Mononuclear cell (primary cell): ENCODE measurements around the gene BAHD1. TPM values are rescaled to one million over a fixed set of nuclear protein-coding genes. Genes with fewer than 3 reads are reported as not detected.

Source experiments
- H3K27me3 ChIP-seq: 2 replicates; pipeline ENCODE4 v1.6.0; 2011; ENCODE audit warnings: low read length, control low read depth; ENCODE audit not compliant: insufficient read depth
- H3K4me1 ChIP-seq: 2 replicates; pipeline ENCODE4 v1.5.1; 2011; ENCODE audit warnings: mild to moderate bottlenecking, low read length, control low read depth; ENCODE audit not compliant: insufficient read depth
- H3K4me3 ChIP-seq: 2 replicates; pipeline ENCODE4 v1.5.1; 2011; ENCODE audit warnings: mild to moderate bottlenecking, low read length, moderate library complexity
- H3K9me3 ChIP-seq: 2 replicates; pipeline ENCODE4 v1.5.1; 2011; ENCODE audit warnings: low read depth, mild to moderate bottlenecking, control low read depth, low read length
- total RNA-seq: library from RNA; depleted of rRNA; stranded (reverse); fragments of >200 nt; gene quantifications from one replicate; pipeline ENCODE4 v1.2.3, GENCODE V29; 2012

BAHD1 gene
- total RNA-seq, 1 donor, result 13.9 TPM

- H3K4me3 ChIP-seq, result no peak overlapping the region
- no peaks in the 10 kb centered on the region for H3K9me3 ChIP-seq
- H3K27me3 ChIP-seq, result peaks cover 43% of the 10 kb centered on the region
- peaks cover 33% of the 10 kb centered on the region for H3K4me1 ChIP-seq
Observed at GRCh38 chr15:40436892-40437751, 3.6 kb upstream of the BAHD1 start.

- peaks cover 40% of the 10 kb centered on the region for H3K4me1 ChIP-seq
- H3K27me3 ChIP-seq, result peaks cover 43% of the 10 kb centered on the region
- no peaks in the 10 kb centered on the region for H3K9me3 ChIP-seq
- H3K4me3 ChIP-seq, result no peak overlapping the region
Observed at GRCh38 chr15:40437752-40438687, 2.7 kb upstream of the BAHD1 start.

DNA sequence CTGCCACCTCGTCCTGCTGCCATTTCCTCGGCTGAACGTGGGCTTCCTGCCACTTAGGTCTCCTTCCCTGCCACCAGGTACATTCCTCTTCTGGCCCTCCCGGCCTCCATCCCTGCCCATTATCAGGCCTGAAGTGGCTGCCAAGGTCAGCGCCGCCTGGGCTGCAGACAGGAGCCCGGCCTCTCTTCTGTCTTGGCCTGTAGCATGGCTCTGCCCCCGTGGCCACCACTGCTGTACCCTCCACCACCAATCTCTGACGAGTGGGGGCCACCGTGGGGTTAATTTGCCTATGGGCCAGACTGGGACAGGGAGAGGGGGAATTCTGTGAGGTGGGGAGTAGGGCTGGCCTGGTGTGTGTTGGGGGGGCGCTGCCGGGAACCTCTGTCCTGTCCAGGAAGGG, 2.0 kb upstream of the BAHD1 start:
- peaks cover 43% of the 10 kb centered on the region for H3K27me3 ChIP-seq
- peaks cover 47% of the 10 kb centered on the region for H3K4me1 ChIP-seq
- H3K4me3 ChIP-seq, result no peak overlapping the region
- H3K9me3 ChIP-seq, result no peaks in the 10 kb centered on the region

DNA sequence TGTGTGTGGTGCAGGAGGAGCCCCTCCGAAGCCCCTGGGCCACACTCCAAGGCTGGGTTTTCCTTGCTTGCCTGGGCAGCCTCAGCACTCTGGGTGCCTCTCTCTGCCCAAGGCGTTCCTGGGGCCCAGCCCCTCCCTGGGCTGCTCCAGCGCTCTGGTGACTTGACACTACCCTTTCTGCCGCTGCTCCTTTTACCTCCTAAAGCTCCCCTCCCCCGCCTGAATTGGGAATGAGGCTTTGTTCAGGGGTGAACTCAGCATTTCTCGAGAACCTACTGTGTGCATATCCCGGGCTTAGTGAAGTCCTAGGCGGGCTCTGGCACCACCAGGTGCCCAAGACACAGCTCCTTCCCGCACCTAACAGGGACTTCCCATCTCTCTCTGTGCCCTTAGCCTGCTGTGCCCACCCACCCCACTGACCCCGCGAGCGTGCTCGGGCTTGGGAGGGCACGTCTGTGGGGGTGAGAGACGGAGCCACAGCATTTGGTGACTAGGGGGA, 1.2 kb upstream of the BAHD1 start:
- Histone ChIP-seq H3K9me3 (no peaks in the 10 kb centered on the region), H3K4me3 (no peak overlapping the region), H3K4me1 (peaks cover 49% of the 10 kb centered on the region), H3K27me3 (peaks cover 42% of the 10 kb centered on the region)

- peaks cover 49% of the 10 kb centered on the region for H3K4me1 ChIP-seq
- H3K9me3 ChIP-seq, result no peaks in the 10 kb centered on the region
- H3K27me3 ChIP-seq, result peaks cover 35% of the 10 kb centered on the region
- peak overlapping the region; percentile 32 for H3K4me3 ChIP-seq
Observed at GRCh38 chr15:40439960-40440742, 602 bp upstream of the BAHD1 start.

DNA sequence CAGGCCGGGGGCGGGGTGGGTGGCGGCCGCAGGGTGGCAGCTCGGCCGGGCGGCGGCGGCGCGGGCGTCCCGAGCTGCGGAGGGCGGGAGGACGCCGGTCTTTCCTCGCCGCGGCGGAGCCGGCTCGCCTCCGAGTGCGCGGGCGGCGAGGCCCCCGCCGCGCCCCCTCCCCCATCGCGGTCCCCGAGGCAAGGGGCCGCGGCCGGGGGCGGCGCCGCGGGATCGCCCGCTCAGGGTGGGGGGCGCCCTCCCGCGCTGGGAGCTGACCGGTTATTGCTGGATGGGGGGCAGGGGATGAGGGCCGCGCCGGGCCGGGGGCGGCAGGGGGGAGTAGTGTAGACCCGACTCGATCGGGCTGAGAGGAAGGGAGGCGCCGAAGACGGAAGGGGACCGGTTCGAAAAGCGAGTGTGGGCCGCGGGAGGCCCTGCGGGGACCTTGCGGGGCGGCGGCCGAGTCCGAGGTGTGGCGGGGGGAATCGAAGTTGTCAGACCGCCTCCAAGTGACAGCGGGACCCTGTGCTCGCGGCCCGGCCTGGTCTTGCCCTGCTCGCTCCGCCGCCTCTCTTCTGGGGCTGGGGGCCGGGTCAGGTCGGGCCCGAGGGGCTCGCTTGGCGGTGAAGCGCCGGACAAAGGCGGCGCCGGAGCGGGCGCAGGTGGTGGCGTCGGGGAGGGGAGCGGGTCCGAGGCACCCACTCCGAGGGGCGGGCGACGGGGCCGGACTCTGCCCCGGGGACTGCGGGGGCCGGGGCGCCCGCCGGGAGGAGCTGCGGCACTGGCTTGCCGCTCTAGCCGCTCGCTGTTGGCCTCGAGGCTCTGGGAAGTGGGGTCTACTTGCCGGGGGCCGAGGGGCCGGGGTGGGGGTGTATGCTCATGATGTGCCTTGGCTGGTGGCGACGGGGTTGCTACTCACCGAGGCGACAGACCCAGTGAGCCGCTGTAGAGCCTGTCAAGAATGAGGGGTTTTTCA, 1.1 kb downstream of the BAHD1 start:
- peaks cover 20% of the 10 kb centered on the region for H3K27me3 ChIP-seq
- peak overlapping the region; percentile 56 for H3K4me3 ChIP-seq
- no peaks in the 10 kb centered on the region for H3K9me3 ChIP-seq
- peaks cover 33% of the 10 kb centered on the region for H3K4me1 ChIP-seq

- Histone ChIP-seq H3K9me3 (no peaks in the 10 kb centered on the region), H3K27me3 (peaks cover 6% of the 10 kb centered on the region), H3K4me3 (no peak overlapping the region), H3K4me1 (peaks cover 25% of the 10 kb centered on the region)
Observed at GRCh38 chr15:40443255-40443654, 2.5 kb downstream of the BAHD1 start.

DNA sequence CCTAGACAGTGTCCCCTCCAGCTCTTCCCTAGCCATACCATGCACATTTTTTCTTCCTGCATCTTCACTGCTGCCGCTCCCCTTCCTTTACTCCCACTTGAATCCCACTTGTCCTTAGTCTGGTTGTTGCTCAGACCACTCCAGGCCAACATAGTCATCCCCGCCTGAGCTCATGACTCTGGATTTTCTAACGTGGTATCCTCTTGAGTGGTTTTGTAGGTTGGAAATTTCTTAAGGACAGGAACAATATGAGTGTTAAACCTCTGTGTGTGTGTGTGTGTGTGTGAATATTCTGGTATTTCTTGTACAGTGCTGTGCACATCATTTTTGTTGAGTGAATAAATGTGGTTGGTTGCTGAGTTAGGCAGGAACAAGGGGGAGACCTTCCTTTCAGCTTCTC, 3.1 kb downstream of the BAHD1 start:
- Histone ChIP-seq H3K9me3 (no peaks in the 10 kb centered on the region), H3K27me3 (peaks cover 3% of the 10 kb centered on the region), H3K4me3 (no peak overlapping the region), H3K4me1 (peaks cover 25% of the 10 kb centered on the region)

DNA sequence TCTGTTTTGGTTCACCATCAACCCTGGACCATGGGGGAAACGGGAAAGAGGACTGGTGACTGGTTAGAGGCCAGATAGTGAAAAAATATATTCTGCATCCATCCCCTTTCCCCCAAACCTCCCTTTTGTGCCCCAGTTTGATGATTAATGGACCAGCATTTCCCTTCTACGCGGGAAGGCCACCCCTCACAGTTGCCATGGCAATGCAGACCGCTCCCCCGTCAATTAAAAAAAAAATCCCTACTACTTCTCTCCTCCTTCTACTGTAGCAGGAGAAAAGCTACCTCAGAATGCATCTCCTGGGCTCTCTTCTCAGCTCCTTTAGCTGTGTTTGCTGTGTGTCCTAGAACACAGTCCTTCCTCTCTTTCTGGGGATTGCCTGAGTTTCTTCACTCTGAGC, 4.0 kb downstream of the BAHD1 start:
- H3K4me3 ChIP-seq, result no peak overlapping the region
- H3K4me1 ChIP-seq, result peaks cover 22% of the 10 kb centered on the region
- no peaks in the 10 kb centered on the region for H3K9me3 ChIP-seq
- H3K27me3 ChIP-seq, result peaks cover 3% of the 10 kb centered on the region

- H3K9me3 ChIP-seq, result no peaks in the 10 kb centered on the region
- no peaks in the 10 kb centered on the region for H3K27me3 ChIP-seq
- no peak overlapping the region for H3K4me3 ChIP-seq
- peaks cover 19% of the 10 kb centered on the region for H3K4me1 ChIP-seq
Observed at GRCh38 chr15:40445421-40445922, 4.7 kb downstream of the BAHD1 start.

DNA sequence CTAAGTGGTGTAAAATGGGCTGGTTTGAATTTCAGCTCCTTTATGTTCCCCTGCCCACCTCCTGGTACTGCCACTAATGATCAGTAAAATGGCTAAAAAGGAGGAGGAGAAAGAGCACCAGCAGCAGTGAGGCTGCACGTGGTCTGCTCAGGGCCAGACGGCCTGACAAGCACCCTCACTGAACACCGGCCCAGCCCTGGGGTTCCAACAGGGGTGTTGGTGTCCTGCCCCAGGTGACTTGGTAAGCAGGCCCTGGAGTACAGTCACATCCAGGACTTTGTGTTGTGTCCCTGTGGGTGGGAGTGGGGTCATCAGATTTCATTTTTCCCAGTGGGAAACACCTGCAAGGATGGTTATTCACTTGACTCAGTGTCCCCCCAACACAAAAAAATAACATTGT, 5.4 kb downstream of the BAHD1 start:
- Histone ChIP-seq H3K4me1 (peaks cover 23% of the 10 kb centered on the region), H3K9me3 (no peaks in the 10 kb centered on the region), H3K27me3 (no peaks in the 10 kb centered on the region), H3K4me3 (no peak overlapping the region)

DNA sequence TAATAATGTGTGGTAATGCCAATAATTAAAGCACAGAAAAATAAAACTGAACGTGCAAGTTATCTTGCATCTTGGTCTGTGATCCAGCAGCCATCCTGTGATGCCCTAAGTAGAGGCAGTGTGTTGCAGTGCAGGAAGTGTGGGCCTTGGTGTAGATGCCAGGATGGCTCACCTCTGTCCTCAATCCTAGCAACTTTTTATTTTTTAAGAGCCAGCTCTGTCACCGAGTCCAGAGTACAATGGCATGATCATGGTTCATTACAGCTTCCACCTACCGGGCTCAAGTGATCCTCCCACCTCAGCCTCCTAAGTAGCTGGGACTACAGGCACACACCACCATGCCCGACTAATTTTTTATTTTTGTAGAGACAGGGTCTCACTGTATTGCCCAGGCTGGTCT, 7.6 kb downstream of the BAHD1 start:
- H3K4me1 ChIP-seq, result peaks cover 34% of the 10 kb centered on the region
- H3K4me3 ChIP-seq, result no peak overlapping the region
- H3K9me3 ChIP-seq, result no peaks in the 10 kb centered on the region
- H3K27me3 ChIP-seq, result no peaks in the 10 kb centered on the region

DNA sequence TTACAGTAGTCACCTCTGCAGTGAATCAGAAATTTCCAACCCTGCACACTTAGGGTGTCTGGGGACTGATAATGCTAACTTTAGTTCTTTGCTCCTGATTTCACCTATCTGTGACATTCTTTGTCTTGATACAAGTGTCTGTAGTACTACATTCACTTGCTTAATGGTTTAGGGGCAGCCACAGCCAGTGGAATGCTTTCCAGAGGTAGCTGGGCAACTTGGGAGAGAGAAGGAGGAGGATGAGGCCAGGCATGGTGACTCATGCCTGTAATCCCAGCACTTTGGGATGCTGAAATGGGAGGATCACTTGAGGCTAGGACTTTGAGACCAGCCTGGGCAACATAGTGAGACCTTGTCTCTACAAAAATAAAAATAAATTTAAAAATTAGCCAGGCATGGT, 8.5 kb downstream of the BAHD1 start:
- peaks cover 38% of the 10 kb centered on the region for H3K4me1 ChIP-seq
- H3K4me3 ChIP-seq, result no peak overlapping the region
- no peaks in the 10 kb centered on the region for H3K9me3 ChIP-seq
- H3K27me3 ChIP-seq, result no peaks in the 10 kb centered on the region
